Calu3 (cell line): Measurements from ENCODE around the gene SLC38A3. TPM values are rescaled to one million over a fixed set of nuclear protein-coding genes. Genes with fewer than 3 reads are reported as not detected.

ENCODE experiments used
- BruUV-seq: library from RNA; stranded (reverse); fragments of 400-500 nt; replicated peaks from 2 replicates; lab custom pipeline; 2021; lab: Mats Ljungman, UMichigan
- CTCF ChIA-PET: fragments of 300-600 bp; sonication (Branson Sonifier 250); formaldehyde crosslinking; loops from one replicate; lab custom pipeline; 2022; ENCODE audit warnings: antibody characterized with exemption; lab: Charles Lee
- DNase-seq: peaks from one replicate; pipeline ENCODE4 v3.0.0; 2022
- H3K27ac Mint-ChIP-seq: one replicate; pipeline ENCODE4 v1.8.0; 2022; ENCODE audit warnings: mixed read lengths; ENCODE audit not compliant: unreplicated experiment
- H3K27me3 Mint-ChIP-seq: one replicate; pipeline ENCODE4 v1.8.0; 2022; ENCODE audit warnings: mixed read lengths; ENCODE audit not compliant: unreplicated experiment
- H3K36me3 Mint-ChIP-seq: one replicate; pipeline ENCODE4 v1.8.0; 2022; ENCODE audit warnings: mild to moderate bottlenecking, moderate library complexity, mixed read lengths; ENCODE audit not compliant: insufficient read depth, unreplicated experiment
- H3K4me1 Mint-ChIP-seq: one replicate; pipeline ENCODE4 v1.8.0; 2022; ENCODE audit warnings: mild to moderate bottlenecking, low read depth, mixed read lengths; ENCODE audit not compliant: unreplicated experiment
- H3K4me3 Mint-ChIP-seq: one replicate; pipeline ENCODE4 v1.8.0; 2022; ENCODE audit warnings: mild to moderate bottlenecking, low read depth, moderate library complexity, mixed read lengths; ENCODE audit not compliant: unreplicated experiment
- H3K9me3 Mint-ChIP-seq: one replicate; pipeline ENCODE4 v1.8.0; 2022; ENCODE audit warnings: low read depth, mixed read lengths; ENCODE audit not compliant: unreplicated experiment
- CTCF ChIP-seq: fragments of 200-600 bp; IDR thresholded peaks from one replicate; pipeline ENCODE4 v1.8.0; 2022; ENCODE audit warnings: antibody characterized with exemption; ENCODE audit not compliant: unreplicated experiment
- intact Hi-C: fragments of 100-400 bp; cut with micrococcal nuclease; formaldehyde crosslinking; loops from one replicate; pipeline ENCODE4 v1.10.0; 2022; ENCODE audit not compliant: unreplicated experiment
- total RNA-seq: library from RNA; stranded (reverse); gene quantifications from 2 replicates; pipeline ENCODE4 v1.2.3, GENCODE V29; 2022

Gene SLC38A3
- total RNA-seq, 1 experiment from 2014 or later, result not detected

DNA sequence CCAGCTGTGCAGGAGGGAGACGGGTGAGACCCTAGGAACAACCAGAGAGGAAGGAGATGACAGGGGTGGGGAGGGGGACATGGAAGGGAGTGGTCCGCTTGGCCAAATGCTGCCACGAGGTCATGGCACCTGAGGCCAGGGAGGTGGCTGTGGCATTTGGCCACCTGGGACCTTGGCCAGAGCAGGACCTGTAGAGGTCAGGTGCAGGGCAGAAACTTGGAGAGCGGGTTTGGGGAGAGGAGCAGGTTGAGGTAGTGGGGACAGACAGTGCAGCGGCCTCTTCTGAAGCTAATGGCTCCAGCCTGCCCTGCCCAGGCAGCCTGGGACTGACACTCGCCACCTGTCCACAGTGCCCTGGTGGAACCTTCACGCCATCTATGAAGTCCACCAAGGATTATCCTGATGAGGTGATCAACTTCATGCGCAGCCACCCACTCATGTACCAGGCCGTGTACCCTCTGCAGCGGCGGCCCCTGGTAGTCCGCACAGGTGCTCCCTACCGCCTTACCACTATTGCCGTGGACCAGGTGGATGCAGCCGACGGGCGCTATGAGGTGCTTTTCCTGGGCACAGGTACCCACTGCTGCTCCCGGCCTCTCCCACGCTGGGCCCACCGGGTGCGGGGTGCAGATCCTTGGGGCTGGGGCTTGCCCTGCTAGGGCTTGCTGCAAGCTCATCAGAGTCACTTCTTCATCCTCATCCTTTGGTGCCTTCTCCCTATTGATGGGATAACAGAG lies 20.7 kb upstream of the SLC38A3 start:
- H3K27ac Mint-ChIP-seq, result no peak overlapping the region
- H3K9me3 Mint-ChIP-seq, result no peaks in the 10 kb centered on the region
- BruUV-seq, result no TSS peak
- intact Hi-C loops, result no loop called here
- no peak overlapping the region for H3K4me3 Mint-ChIP-seq
- no peak for DNase-seq
- peaks cover 11% of the 10 kb centered on the region for H3K4me1 Mint-ChIP-seq
- TF ChIP-seq CTCF, result no peak
- H3K36me3 Mint-ChIP-seq, result no peaks in the 10 kb centered on the region
- CTCF ChIA-PET, result no interaction called here
- H3K27me3 Mint-ChIP-seq, result no peaks in the 10 kb centered on the region

GRCh38 chr3:50185230-50185629 lies 19.8 kb upstream of the SLC38A3 start:
- no TSS peak for BruUV-seq
- no peaks in the 10 kb centered on the region for H3K27me3 Mint-ChIP-seq
- no peaks in the 10 kb centered on the region for H3K9me3 Mint-ChIP-seq
- CTCF ChIA-PET, result no interaction called here
- no peak for TF ChIP-seq CTCF
- H3K36me3 Mint-ChIP-seq, result no peaks in the 10 kb centered on the region
- H3K4me1 Mint-ChIP-seq, result peaks cover 11% of the 10 kb centered on the region
- intact Hi-C loops, result no loop called here
- no peak overlapping the region for H3K27ac Mint-ChIP-seq
- DNase-seq, result no peak
- no peak overlapping the region for H3K4me3 Mint-ChIP-seq

GRCh38 chr3:50186096-50186495 lies 19.0 kb upstream of the SLC38A3 start:
- CTCF ChIA-PET, result no interaction called here
- Mint-ChIP-seq H3K4me3 (no peak overlapping the region), H3K27me3 (no peaks in the 10 kb centered on the region), H3K4me1 (peaks cover 11% of the 10 kb centered on the region), H3K9me3 (no peaks in the 10 kb centered on the region), H3K36me3 (no peaks in the 10 kb centered on the region), H3K27ac (no peak overlapping the region)
- no TSS peak for BruUV-seq
- no peak for DNase-seq
- intact Hi-C loops, result no loop called here
- no peak for TF ChIP-seq CTCF

GRCh38 chr3:50187750-50188149 lies 17.3 kb upstream of the SLC38A3 start:
- no peak overlapping the region for H3K4me3 Mint-ChIP-seq
- CTCF ChIA-PET, result interaction anchor here (0.7 kb wide), 1 partner anchor 23 kb away, joined by 3 read pairs; no protein-coding TSS in a partner anchor
- no peaks in the 10 kb centered on the region for H3K9me3 Mint-ChIP-seq
- H3K36me3 Mint-ChIP-seq, result no peaks in the 10 kb centered on the region
- BruUV-seq, result no TSS peak
- no peak for DNase-seq
- H3K27me3 Mint-ChIP-seq, result no peaks in the 10 kb centered on the region
- peaks cover 11% of the 10 kb centered on the region for H3K4me1 Mint-ChIP-seq
- H3K27ac Mint-ChIP-seq, result no peak overlapping the region
- TF ChIP-seq CTCF, result no peak
- intact Hi-C loops, result no loop called here
